NCI-H446 treated with DMSO at 0.1 percent for 48 hours (cell line): Measurements from ENCODE around the gene AK3.
"Not testable (repeated sequence)": the region's sequence is repeated elsewhere in the genome, so short reads cannot be mapped to it uniquely, and the experiment has no call there.

Source experiments
- DNase-seq: peaks from one replicate; lab custom pipeline; 2025; lab: John Stamatoyannopoulos, UW

Gene AK3

GRCh38 chr9:4740638-4741364 is at the start of gene AK3:
Gene AK3 (minus strand): TSS chr9:4741202. CDS start chr9:4741087, 115 bp downstream.
- DNase-seq: peak; percentile 72

- DNase-seq: no peak
These were observed 47.7 kb upstream of the AK3 start for GRCh38 chr9:4788703-4789102.

GRCh38 chr9:4787876-4788275 is 46.9 kb upstream of the AK3 start:
- no peak for DNase-seq

GRCh38 chr9:4786599-4786998 is 45.6 kb upstream of the AK3 start:
- no peak for DNase-seq

- DNase-seq: no peak
These were observed 43.4 kb upstream of the AK3 start for GRCh38 chr9:4784403-4784802.

- not testable (repeated sequence) for DNase-seq
These were observed 42.2 kb upstream of the AK3 start for GRCh38 chr9:4783191-4783590.

GRCh38 chr9:4781408-4781807 is 40.4 kb upstream of the AK3 start:
- DNase-seq: peak; percentile 37

- no peak for DNase-seq
These were observed 39.6 kb upstream of the AK3 start for GRCh38 chr9:4780651-4781050.

GRCh38 chr9:4774958-4775357 is 34.0 kb upstream of the AK3 start:
- not testable (repeated sequence) for DNase-seq

- no peak for DNase-seq
These were observed 33.2 kb upstream of the AK3 start for GRCh38 chr9:4774209-4774608.

- DNase-seq: no peak
These were observed 30.8 kb upstream of the AK3 start for GRCh38 chr9:4771788-4772187.

- no peak for DNase-seq
These were observed 28.5 kb upstream of the AK3 start for GRCh38 chr9:4769321-4770080.

- no peak for DNase-seq
These were observed 27.7 kb upstream of the AK3 start for GRCh38 chr9:4768681-4769080.

GRCh38 chr9:4764033-4764432 is 23.0 kb upstream of the AK3 start:
- DNase-seq: no peak

GRCh38 chr9:4762886-4763541 is 22.0 kb upstream of the AK3 start:
- no peak for DNase-seq

- peak; percentile 60 for DNase-seq
These were observed 21.3 kb upstream of the AK3 start for GRCh38 chr9:4762108-4762885.

- no peak for DNase-seq
These were observed 19.1 kb upstream of the AK3 start for GRCh38 chr9:4760122-4760521.

GRCh38 chr9:4756420-4756819 is 15.4 kb upstream of the AK3 start:
- no peak for DNase-seq

- DNase-seq: no peak
These were observed 14.1 kb upstream of the AK3 start for GRCh38 chr9:4755026-4755609.

GRCh38 chr9:4754530-4754929 is 13.5 kb upstream of the AK3 start:
- DNase-seq: not testable (repeated sequence)

GRCh38 chr9:4750023-4750673 is 9.1 kb upstream of the AK3 start:
- peak; percentile 32 for DNase-seq
